ENCODE results near the gene BHLHE23.

Gene BHLHE23

DNA sequence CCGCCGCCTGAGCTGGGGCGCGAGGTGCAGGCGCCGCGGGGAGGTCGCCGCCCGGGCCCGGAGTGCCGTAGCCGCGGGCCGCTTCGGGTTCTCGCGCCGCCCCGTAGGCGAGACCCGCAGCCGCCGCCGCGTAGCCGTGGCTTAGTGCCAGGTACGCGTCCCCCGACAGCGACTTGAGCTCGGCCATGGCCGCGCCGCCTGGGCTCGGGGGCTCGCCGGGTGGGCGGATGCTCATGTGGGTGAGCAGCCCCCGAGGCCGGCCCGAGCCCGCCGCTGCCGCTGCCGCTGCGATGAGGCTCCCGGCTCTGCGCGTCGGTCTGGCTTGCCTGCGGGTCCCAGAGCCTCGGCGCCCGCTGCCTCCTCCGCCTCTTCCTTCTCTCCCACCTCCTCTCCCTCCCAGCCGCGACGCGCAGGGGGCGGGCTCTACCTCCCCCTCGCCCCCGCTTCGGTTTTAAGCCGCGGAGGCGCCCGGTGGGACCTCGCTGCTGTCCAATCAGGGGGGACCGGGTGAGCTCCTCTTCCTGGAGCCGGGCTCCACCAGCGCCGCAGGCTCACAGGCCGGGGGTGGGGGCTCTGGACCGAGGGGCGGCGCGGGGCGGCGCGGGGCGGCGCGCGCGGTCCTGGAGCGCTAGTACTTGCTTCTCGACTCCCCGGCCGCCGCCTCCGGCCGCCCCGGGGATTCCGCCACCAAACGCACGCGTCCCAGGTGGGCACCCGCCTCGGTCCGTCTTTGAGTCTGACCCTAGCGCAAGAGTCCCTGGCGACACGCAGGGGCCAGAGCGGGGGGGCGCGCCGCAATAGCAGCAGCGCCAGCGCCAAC is at the start of gene BHLHE23:
Gene BHLHE23, minus strand, starts transcription at position 425 of the 820 bp plus-strand sequence. Its CDS starts 190 bp downstream, at position 235.
- DNase-seq (ENCODE audit: low spot score): no peak

DNA sequence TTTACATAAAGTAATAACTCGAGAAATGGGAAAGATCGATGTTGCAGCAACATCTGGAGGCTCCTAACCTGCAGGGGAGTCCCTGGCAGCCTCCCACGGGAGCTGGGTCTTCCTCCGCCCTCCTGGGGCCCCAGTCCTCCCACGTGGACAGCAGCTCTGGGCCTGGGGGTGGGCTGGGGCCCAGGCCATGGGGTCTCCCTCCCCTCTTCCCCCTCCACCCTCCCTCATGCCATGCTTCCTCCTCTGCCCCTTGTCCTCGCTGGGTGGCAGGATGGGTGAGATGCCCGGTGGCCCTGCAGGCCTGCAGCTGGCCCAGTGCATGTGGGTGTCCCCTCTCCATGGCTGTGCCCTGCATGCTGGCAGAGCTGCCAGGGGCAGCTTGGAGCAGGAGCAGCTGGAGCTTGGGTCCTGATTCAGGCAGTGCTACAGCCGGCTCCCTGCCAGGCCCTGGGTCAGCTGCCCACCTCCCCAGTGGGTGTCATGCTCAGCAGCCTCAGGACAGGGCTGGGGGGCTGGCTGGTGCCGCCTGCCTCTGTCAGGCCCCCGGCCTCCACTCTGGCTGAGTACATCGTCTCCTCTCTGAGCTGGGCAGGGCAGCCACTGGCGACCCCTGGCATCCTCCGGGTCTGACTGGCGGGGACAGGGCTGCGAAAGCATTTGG is 48.9 kb upstream of the BHLHE23 start:
- DNase-seq (ENCODE audit: low spot score): no peak

- no peak for DNase-seq (ENCODE audit: low spot score)
These were observed 48.0 kb upstream of the BHLHE23 start for GRCh38 chr20:63054681-63055240.

DNA sequence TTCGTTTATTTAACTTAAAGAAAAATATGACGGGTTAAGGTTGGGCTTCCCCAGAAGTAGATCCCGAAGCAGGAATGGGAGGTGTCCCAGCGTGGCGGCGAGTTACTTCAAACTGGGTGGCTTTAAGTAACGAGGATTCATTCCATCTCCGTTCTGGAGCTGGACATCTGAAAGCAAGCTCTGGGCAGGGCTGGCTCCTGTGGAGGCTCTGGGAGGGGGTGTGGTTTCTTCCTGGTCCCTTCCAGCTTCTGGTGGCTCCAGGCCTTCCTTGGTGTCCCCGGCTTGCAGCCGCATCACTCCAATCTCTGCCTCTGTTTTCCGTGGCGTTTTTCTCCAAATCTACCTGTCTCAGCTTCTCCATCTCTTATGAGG is 47.3 kb upstream of the BHLHE23 start:
- DNase-seq (ENCODE audit: low spot score): no peak

DNA sequence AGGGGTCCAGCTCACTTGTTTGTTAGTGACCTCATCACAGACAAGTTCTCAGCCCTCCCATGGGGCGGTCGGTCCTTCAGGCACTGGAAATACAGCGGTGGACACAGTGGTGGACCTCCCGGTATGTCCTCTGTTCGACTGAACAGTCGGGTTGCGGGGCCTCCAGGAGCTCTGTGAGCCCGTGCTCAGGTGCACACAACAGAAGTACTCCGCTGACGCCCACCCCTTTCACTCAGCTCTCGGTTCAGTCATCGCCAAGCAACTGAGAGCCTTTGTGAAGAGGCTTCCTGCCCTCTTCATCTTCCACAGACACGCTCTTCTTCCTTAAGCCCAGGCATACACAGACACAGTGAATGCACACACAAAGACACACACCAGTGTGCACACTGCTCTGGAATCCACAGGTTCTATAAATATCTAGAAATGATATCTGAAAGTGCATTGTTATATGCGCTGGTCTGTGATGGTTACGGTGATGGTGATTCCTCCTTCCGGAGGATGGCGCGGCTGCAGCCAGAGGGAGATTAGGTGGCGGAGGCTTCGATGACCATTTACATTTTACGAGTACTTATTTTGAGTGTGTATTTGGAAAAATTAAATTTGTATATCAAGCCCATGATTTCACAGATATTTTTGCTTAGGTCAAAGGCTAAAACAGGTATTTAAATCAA is 46.8 kb upstream of the BHLHE23 start:
- DNase-seq (ENCODE audit: low spot score): no peak

DNA sequence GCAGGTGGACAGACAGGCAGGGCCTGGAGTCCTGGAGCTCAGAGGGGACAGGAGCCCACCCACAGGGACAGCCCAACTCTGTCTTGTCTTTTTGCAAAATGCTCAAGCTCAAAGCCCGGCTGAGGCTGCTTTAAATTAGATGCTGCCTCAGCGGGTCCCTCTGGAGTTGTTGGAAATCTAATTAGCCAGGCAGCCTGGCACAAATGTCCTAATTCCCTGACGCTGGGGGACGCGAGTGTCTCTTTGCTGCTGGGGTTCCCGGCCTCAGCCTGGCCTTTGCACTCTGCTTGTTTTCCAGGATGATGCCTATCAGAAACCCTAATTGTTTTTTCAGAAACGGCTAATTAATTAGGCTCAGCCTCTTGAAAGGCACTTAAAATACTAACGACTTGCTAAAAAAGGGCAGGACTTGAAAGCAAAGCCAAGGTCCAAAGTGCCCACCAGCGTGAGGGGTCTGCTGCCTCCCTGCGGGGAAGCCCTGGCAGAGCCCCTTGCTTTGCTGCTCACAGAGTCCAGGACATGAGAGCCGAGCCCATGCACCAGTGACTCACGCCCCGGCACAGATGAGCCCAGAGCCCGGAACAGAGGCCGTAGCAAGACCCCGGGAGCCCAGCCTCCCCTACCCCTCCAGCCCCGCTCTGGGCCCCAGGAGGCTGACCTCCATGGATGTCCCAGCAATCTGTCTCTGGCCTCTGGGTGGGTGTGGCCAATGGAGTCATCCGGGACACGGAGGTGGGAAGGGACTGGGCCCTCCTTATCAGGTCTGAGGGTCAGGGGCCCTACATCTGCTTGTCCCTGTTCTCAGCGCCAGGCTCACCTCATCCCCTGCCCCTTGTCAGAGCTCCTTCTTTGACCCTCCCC is 46.0 kb upstream of the BHLHE23 start:
- DNase-seq (ENCODE audit: low spot score): no peak

DNA sequence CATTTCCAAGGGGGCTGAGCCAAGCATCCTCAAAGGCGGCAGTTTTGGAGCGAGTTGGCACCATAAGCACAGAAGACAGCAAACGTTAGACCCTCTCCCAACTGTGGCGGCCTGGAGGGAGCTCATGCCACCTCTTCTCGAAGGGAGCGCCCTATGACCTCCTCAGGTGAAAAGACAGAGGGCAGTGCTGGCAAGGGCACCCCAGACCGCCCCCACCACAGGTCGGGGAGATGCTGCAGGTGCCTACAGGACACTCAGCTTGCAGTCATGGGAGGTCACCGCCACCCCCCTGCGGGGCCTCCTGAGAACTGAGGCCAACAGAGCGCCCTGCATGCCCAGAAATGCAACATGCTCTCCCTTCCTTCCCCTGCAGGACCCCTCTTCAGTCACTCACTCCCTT is 45.1 kb upstream of the BHLHE23 start:
- DNase-seq (ENCODE audit: low spot score): no peak

- DNase-seq (ENCODE audit: low spot score): no peak
These were observed 44.6 kb upstream of the BHLHE23 start for GRCh38 chr20:63051186-63051860.

DNA sequence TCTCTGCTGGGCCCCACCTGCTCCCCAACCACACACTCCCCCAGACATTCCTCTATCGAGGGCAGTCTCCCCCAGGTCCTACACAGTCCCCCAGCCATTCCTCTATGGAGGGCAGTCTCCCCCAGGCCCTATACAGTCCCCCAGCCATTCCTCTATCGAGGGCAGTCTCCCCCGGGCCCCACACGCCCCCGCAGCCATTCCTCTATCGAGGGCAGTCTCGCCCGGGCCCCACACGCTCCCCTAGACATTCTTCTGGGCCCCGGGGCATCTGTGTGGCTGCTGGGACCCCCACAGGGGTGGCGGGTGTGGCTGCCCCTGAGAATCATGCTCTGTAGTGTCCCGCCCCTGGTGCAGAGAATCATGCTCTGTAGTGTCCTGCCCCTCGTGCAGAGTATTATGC is 43.6 kb upstream of the BHLHE23 start:
- no peak for DNase-seq (ENCODE audit: low spot score)

DNA sequence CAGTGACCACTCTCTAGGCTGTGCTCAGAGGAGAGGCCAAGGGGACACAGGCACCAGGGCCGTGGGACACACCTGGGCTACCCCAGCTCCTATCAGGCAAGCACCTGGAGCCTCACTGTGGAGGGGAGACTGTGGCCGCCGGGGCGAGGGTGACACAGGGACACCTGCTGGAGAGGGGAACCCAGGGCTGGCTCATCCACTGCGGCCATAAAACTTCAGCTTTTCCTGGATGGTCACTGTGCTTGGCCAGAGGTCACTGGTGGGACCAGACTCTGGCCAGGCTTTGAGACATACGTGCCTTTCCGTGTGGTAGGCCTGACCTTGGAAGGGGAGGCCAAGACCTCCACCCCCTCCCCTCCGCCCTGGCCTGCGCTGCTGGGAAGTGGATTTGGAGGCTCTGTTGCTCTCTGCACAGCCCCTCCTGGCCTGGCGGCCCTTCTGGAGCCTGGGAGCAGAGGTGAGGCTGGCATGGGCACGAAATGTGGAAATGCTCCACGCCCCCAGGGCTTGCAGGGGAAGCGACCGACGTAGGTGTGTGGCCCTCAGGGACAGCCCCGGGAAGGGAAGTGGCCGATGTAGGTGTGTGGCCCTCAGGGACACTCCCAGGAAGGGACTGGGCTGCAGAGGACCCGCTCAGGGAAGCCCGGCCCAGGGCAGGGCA is 42.9 kb upstream of the BHLHE23 start:
- DNase-seq (ENCODE audit: low spot score): no peak

DNA sequence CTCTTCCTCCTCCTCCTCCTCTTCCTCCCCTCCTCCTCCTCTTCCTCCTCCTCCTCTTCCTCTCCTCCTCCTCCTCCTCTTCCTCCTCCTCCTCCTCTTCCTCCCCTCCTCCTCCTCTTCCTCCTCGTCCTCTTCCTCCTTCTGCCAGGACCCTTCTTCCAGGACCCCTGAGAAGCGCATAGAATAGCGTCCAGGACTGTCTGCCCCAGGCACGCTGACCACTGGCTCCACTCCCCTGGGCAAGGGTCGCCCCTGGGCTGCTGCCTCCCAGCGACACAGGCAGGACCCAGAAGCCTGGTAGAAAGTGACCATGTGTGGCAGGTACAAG is 42.4 kb upstream of the BHLHE23 start:
- no peak for DNase-seq (ENCODE audit: low spot score)

GRCh38 chr20:63048516-63049190 is 41.9 kb upstream of the BHLHE23 start:
- DNase-seq (ENCODE audit: low spot score): no peak

DNA sequence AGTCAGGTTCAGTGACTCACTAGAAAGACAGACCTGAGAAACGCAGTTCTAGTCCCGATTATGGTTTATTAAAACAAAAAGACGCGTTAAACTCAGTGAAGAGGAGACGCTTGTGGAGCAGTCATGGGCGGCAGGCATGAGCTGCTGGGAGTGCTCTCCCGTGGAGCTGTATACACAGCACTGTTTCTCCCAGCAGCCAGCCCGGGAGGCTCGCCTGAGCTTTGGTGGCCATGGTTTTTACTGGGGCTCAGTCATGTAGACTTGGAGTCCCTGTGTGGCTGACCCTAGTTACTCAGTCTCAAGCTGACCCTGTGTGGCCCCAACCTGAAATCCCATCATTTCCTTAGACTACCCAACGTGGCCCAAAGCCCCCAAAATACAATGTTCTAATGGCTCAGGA is 41.2 kb upstream of the BHLHE23 start:
- DNase-seq (ENCODE audit: low spot score): no peak

DNA sequence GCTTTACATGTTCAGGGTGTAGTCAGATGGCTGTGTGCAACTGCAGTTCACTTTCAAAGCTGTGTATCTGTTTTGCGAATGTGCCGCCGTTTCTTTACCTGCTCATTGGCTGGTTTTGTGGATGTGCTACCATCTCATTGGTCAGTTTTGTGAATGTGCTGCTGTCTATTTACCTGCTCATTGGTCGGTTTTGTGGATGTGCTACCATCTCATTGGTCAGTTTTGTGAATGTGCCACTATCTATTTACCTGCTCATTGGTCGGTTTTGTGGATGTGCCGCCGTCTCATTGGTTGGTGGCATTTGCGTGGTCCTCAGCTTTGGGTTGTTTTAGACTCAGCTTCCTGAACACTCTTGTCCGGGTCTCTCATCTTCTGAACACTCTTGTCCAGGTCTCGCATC is 40.5 kb upstream of the BHLHE23 start:
- DNase-seq (ENCODE audit: low spot score): no peak

DNA sequence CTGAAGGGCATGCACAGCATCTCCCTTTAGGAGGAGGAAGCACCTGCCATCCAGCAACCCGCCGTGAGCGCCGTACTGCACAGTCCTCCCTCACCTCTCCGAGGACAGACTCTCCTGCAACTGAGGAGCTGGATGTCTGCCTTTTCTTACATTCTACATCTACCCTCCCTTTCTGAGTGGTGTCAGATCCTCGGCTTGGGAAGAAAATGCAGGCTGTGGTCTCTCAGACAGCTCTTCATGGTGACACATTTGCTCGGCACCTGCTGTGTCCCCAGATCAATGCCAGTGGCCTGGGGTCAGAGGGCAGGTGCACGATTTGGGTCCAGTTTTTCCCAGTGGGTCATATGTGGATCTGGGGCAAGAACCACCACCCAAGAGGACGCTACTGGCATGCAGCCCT is 40.1 kb upstream of the BHLHE23 start:
- DNase-seq (ENCODE audit: low spot score): no peak

- no peak for DNase-seq (ENCODE audit: low spot score)
These were observed 39.2 kb upstream of the BHLHE23 start for GRCh38 chr20:63045991-63046390.

GRCh38 chr20:63045401-63045800 is 38.6 kb upstream of the BHLHE23 start:
- no peak for DNase-seq (ENCODE audit: low spot score)

DNA sequence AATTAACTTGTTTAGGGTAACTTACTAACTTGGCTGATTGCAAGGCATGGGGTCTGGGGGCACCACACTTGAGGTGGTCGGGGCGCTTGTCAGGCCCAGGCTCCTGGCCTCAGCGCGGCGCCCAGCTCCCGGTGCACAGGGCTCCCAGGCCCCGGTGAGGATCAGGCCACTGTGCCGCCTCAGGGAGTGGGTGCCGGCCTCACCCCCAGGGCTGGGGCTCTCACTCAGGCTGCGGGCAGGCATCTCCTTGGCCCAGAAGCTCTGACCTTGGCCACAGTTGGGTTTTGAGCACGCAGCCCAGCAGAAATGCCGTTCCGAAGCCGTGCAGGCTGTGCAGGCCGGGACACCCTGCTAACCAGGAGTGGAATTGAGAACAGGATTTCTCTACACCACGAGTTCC is 37.8 kb upstream of the BHLHE23 start:
- DNase-seq (ENCODE audit: low spot score): no peak

DNA sequence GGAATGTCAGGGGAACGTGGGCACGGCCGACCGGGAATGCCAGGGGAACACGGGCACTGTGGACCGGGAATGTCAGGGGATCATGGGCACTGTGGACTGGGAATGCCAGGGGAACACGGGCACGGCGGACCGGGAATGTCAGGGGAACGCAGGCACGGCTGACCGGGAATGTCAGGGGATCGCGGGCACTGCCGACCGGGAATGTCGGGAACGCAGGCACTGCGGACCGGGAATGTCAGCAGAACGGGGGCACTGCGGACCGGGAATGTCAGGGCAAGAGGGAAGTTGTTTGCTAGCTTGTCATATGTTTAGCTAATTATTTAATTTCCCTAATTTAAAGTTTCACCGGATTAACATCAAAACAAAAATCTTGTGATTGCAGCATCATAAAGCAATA is 37.4 kb upstream of the BHLHE23 start:
- no peak for DNase-seq (ENCODE audit: low spot score)
